Right cardiac atrium (tissue), 5 donors: ENCODE measurements around the gene UBE2O. TPM values are rescaled to one million over a fixed set of nuclear protein-coding genes. Genes with fewer than 3 reads are reported as not detected.

Source experiments
- ATAC-seq, 2 donors: fragments of 200-7000 bp; cut with Tn5 transposase; one replicate each; pipeline versions ENCODE4 v1.8.0 to v1.9.1; 2020; ENCODE audit warnings: moderate library complexity in 2 of 2, mild to moderate bottlenecking in 1 of 2
- DNase-seq, 3 donors: peaks; one replicate each; pipeline ENCODE4 v3.0.0-alpha.2; 2020
- H3K27ac ChIP-seq: one replicate; pipeline ENCODE4 v1.5.1; 2013; ENCODE audit warnings: mild to moderate bottlenecking, low read length, control low read depth, moderate library complexity
- H3K27me3 ChIP-seq: one replicate; pipeline ENCODE4 v1.6.1; 2013; ENCODE audit not compliant: control insufficient read depth, insufficient read depth
- H3K4me1 ChIP-seq: one replicate; pipeline ENCODE4 v1.6.1; 2013; ENCODE audit warnings: low read length; ENCODE audit not compliant: control insufficient read depth, insufficient read depth
- H3K4me3 ChIP-seq: one replicate; pipeline ENCODE4 v1.5.1; 2013; ENCODE audit warnings: low read length, control low read depth
- H3K9me3 ChIP-seq: one replicate; pipeline ENCODE4 v1.6.1; 2013; ENCODE audit warnings: low read length; ENCODE audit not compliant: control insufficient read depth
- WGBS: extraction: QIAGEN DNeasy Blood & Tissue Kit; methylation state at CpG from one replicate; pipeline ENCODE4 v1.1.7; 2013; 5-methylcytosine and 5-hydroxymethylcytosine counted together
- intact Hi-C, 4 donors: fragments of 100-400 bp; cut with DNase I; formaldehyde crosslinking; loops; one replicate each; pipeline versions ENCODE4 v1.11.0 to v1.14.0; 2022 to 2023
- long read RNA-seq, 4 donors: library from polyadenylated mRNA; unstranded; transcript quantifications; one replicate each; pipeline ENCODE4 v2.0.0, GENCODE V29; 2020 to 2021
- polyA plus RNA-seq: library from polyadenylated mRNA; stranded (reverse); fragments of 200-250 nt; gene quantifications from one replicate; pipeline ENCODE4 v1.2.3, GENCODE V29; 2013
- total RNA-seq, 4 donors: library from RNA; stranded (reverse); fragmentation: NEBNext Ultra II Directional; extraction: Animal tissue kit (Norgen Biotek cat#: 25700); gene quantifications; one replicate each; pipeline ENCODE4 v1.2.1, GENCODE V29; 2021
- donor health status: healthy with polysubstance abuse.
- donor health status: DM: no; HTN: yes; CAD: no.
- donor health status: DM: no; HTN: no; CAD: no.
- donor health status: DM: no; HTN: yes; CAD: no; lungs with severe emphysema.
- donor health status: DM: yes; HTN: yes; CAD: no.

The UBE2O gene
- total RNA-seq (10 to 100 TPM; 24.2 to 37.3 (median 34.1) TPM), polyA plus RNA-seq (23.0 TPM)
- long read RNA-seq, donor 1, full-length matches to known transcripts = 6 of 49 reads
- long read RNA-seq, donor 1, partial matches to known transcripts = 31 of 49 reads
- long read RNA-seq, donor 1, other reads (novel, unspliced or antisense) = 12 of 49 reads
- long read RNA-seq, donor 2, full-length matches to known transcripts = 3 of 23 reads
- long read RNA-seq, donor 2, partial matches to known transcripts = 17 of 23 reads
- long read RNA-seq, donor 2, other reads (novel, unspliced or antisense) = 3 of 23 reads
- long read RNA-seq, donor 3, partial matches to known transcripts = 35 of 62 reads
- long read RNA-seq, donor 3, other reads (novel, unspliced or antisense) = 25 of 62 reads
- long read RNA-seq, donor 4, full-length matches to known transcripts = 3 of 20 reads
- long read RNA-seq, donor 4, partial matches to known transcripts = 13 of 20 reads
- long read RNA-seq, donor 4, other reads (novel, unspliced or antisense) = 4 of 20 reads

GRCh38 chr17:76452660-76453430 is at the start of gene UBE2O:
Gene UBE2O (minus strand): TSS chr17:76453152. CDS start chr17:76453141, 11 bp downstream.
- DNase-seq (peak; percentile 89 to 96 (median 95)), ATAC-seq (peak; percentile 95 to 96)
- no peaks in the 10 kb centered on the region for H3K27me3 ChIP-seq
- peak within 1 kb of the TSS; percentile 77 for H3K4me3 ChIP-seq
- under 1% methylated on average over 101 of the region's 101 CpGs for WGBS
- H3K4me1 ChIP-seq = no peaks in the 10 kb centered on the region
- H3K9me3 ChIP-seq = no peaks in the 10 kb centered on the region
- peak within 1 kb of the TSS; percentile 60 for H3K27ac ChIP-seq
- intact Hi-C loops = loop anchor here in 1 of 4 donors (10.0 kb wide), 1 partner anchor 48 kb away; no protein-coding TSS in a partner anchor

GRCh38 chr17:76501827-76502307 is 48.9 kb upstream of the UBE2O start:
- DNase-seq = no peak
- Histone ChIP-seq H3K9me3 (no peaks in the 10 kb centered on the region), H3K27ac (peak overlapping the region; percentile 80), H3K4me3 (peak overlapping the region; percentile 82), H3K27me3 (no peaks in the 10 kb centered on the region), H3K4me1 (peaks cover 18% of the 10 kb centered on the region)
- WGBS = 70% methylated on average over 11 of the region's 11 CpGs
- ATAC-seq = no peak
- intact Hi-C loops = loop anchor here in 1 of 4 donors (10.0 kb wide), 1 partner anchor 197 kb away; the partner anchor contains the start of gene QRICH2

GRCh38 chr17:76501018-76501826 is 48.3 kb upstream of the UBE2O start, which contains the start of gene RHBDF2:
Gene RHBDF2 (minus strand): TSS chr17:76501423. CDS start chr17:76481524, 19,899 bp downstream.
- intact Hi-C loops = loop anchor here in 1 of 4 donors (10.0 kb wide), 1 partner anchor 196 kb away; the partner anchor contains the start of gene QRICH2
- ATAC-seq (peak; percentile 88 to 90), DNase-seq (peak; percentile 90 to 97 (median 96))
- Histone ChIP-seq H3K27ac (peak within 1 kb of the TSS; percentile 80), H3K4me1 (peaks cover 18% of the 10 kb centered on the region), H3K4me3 (peak within 1 kb of the TSS; percentile 82), H3K9me3 (no peaks in the 10 kb centered on the region), H3K27me3 (no peaks in the 10 kb centered on the region)
- 2% methylated on average over 72 of the region's 72 CpGs for WGBS

GRCh38 chr17:76500747-76501017 is 47.7 kb upstream of the UBE2O start:
- intact Hi-C loops = loop anchor here in 1 of 4 donors (10.0 kb wide), 1 partner anchor 196 kb away; the partner anchor contains the start of gene QRICH2
- no peak for ATAC-seq
- no peak for DNase-seq

GRCh38 chr17:76500074-76500746 is 47.3 kb upstream of the UBE2O start:
- intact Hi-C loops = loop anchor here in 1 of 4 donors (10.0 kb wide), 1 partner anchor 195 kb away; the partner anchor contains the start of gene QRICH2
- Histone ChIP-seq H3K27ac (peak overlapping the region; percentile 74), H3K9me3 (no peaks in the 10 kb centered on the region), H3K4me1 (peaks cover 23% of the 10 kb centered on the region), H3K4me3 (peak overlapping the region; percentile 82), H3K27me3 (no peaks in the 10 kb centered on the region)
- DNase-seq = no peak
- WGBS = 64% methylated on average over 17 of the region's 17 CpGs
- no peak for ATAC-seq

More at GRCh38 chr17:76500747-76501017, 47.7 kb upstream of the UBE2O start:
- Histone ChIP-seq H3K4me1 (peaks cover 23% of the 10 kb centered on the region), H3K27me3 (no peaks in the 10 kb centered on the region), H3K9me3 (no peaks in the 10 kb centered on the region), H3K27ac (peak overlapping the region; percentile 74), H3K4me3 (peak overlapping the region; percentile 82)
- 27% methylated on average over 10 of the region's 10 CpGs for WGBS

- DNase-seq (no peak), ATAC-seq (no peak)
- WGBS = 68% methylated on average over 5 of the region's 5 CpGs
- intact Hi-C loops = no loop called here
- no peaks in the 10 kb centered on the region for H3K9me3 ChIP-seq
- no peak overlapping the region for H3K4me3 ChIP-seq
- no peaks in the 10 kb centered on the region for H3K27me3 ChIP-seq
- peaks cover 23% of the 10 kb centered on the region for H3K4me1 ChIP-seq
- H3K27ac ChIP-seq = peak overlapping the region; percentile 34
Observed at GRCh38 chr17:76499267-76499667, 46.3 kb upstream of the UBE2O start.

- H3K27ac ChIP-seq = peak overlapping the region; percentile 85
- DNase-seq (no peak), ATAC-seq (no peak)
- WGBS = 74% methylated on average over 4 of the region's 4 CpGs
- no peaks in the 10 kb centered on the region for H3K27me3 ChIP-seq
- intact Hi-C loops = no loop called here
- peaks cover 23% of the 10 kb centered on the region for H3K4me1 ChIP-seq
- no peaks in the 10 kb centered on the region for H3K9me3 ChIP-seq
- no peak overlapping the region for H3K4me3 ChIP-seq
Observed at GRCh38 chr17:76498876-76499251, 45.9 kb upstream of the UBE2O start.

GRCh38 chr17:76497979-76498875 is 45.3 kb upstream of the UBE2O start:
- H3K4me1 ChIP-seq = peaks cover 27% of the 10 kb centered on the region
- no peaks in the 10 kb centered on the region for H3K27me3 ChIP-seq
- no peak overlapping the region for H3K4me3 ChIP-seq
- ATAC-seq (peak; percentile 77), DNase-seq (peak; percentile 89 to 94 (median 94))
- 20% methylated on average over 31 of the region's 31 CpGs for WGBS
- no peaks in the 10 kb centered on the region for H3K9me3 ChIP-seq
- H3K27ac ChIP-seq = peak overlapping the region; percentile 85
- intact Hi-C loops = no loop called here

GRCh38 chr17:76497699-76497978 is 44.7 kb upstream of the UBE2O start:
- DNase-seq (no peak), ATAC-seq (no peak)
- no peaks in the 10 kb centered on the region for H3K9me3 ChIP-seq
- 22% methylated on average over 2 of the region's 2 CpGs for WGBS
- H3K27me3 ChIP-seq = no peaks in the 10 kb centered on the region
- no peak overlapping the region for H3K4me3 ChIP-seq
- H3K27ac ChIP-seq = peak overlapping the region; percentile 85
- H3K4me1 ChIP-seq = peaks cover 29% of the 10 kb centered on the region
- intact Hi-C loops = no loop called here
